Activated naive CD8-positive, alpha-beta T cell treated with anti-CD3 and anti-CD28 coated beads, Interleukin-2, amount 50 U/mL, for 16 hours (primary cell): ENCODE measurements around the gene MMP11.

Experiments used
- DNase-seq: peaks from one replicate; pipeline ENCODE4 v3.0.0-alpha.2; 2020; ENCODE audit warnings: low read depth, low spot score

Gene MMP11

GRCh38 chr22:23780146-23780748 lies 7.6 kb downstream of the MMP11 start:
- no peak for DNase-seq

- no peak for DNase-seq
Observed at GRCh38 chr22:23781065-23781464, 8.4 kb downstream of the MMP11 start.

- DNase-seq = no peak
Observed at GRCh38 chr22:23781511-23782183, 9.0 kb downstream of the MMP11 start.

GRCh38 chr22:23782252-23782651 lies 9.6 kb downstream of the MMP11 start:
- no peak for DNase-seq

DNA sequence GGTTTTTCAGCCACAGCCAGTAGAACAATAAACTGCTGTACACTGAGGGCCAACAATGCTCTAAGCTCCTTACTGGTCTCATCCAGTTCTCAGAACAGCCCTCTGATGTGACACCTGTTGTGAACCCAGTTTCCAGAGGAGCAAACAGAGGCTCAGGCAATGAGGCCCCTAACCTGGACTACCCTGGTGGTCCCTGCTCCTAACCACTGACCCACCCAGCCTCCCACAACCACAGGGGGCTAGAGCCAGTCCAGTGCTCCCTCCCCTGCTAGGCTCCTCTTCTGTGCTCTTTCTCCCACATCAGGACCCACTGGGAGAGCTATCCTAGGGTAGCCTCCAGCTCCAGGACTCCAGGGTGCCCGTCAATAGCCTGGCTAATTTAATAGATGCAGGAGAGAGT lies 10.1 kb downstream of the MMP11 start:
- DNase-seq = no peak

- DNase-seq = no peak
Observed at GRCh38 chr22:23783265-23784150, 10.9 kb downstream of the MMP11 start.

GRCh38 chr22:23784215-23784732 lies 11.6 kb downstream of the MMP11 start:
- DNase-seq = no peak

DNA sequence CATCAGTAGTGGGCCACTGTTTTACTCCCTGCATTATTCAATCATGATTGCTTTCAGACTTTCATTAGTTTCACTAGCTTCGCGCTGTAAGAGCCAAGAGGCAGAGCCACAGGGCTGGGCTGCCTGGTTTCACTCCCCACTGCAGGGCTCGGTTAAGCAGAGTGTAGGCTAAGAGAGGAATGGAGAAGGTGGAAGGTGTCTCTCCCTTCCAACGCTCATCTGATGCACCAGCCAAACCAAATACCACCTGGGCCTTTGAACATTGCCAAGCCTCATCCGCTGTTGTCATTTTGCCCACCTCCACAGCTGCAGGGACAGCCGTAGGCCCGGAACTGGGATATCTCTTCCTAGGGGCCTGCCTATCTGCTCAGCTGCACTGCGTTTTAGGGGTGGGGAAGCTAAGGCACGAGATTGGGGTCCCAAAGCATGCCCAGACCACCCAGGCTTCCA lies 13.6 kb downstream of the MMP11 start:
- no peak for DNase-seq

GRCh38 chr22:23786752-23787599 lies 14.3 kb downstream of the MMP11 start, which contains the start of gene SMARCB1:
TSS of gene SMARCB1 (plus strand) at chr22:23786966. CDS start at chr22:23787170, 204 bp downstream.
- DNase-seq = peak; percentile 72

DNA sequence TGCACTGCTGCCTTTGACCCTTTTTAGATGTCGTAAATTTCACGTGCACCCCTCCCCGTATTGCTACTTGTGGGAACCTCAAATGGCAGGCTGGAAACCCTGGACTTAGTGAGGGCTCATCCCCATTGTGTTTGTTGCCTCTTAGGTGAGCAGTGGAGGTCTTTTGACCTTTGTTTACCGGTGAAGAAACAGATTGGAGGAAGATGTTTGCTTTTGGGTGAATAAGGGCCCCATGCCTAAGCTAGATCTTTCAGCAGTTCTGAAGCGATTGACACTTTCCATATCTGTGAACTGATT lies 14.9 kb downstream of the MMP11 start:
- DNase-seq = no peak

GRCh38 chr22:23787910-23788309 lies 15.3 kb downstream of the MMP11 start:
- no peak for DNase-seq

GRCh38 chr22:23789121-23789520 lies 16.5 kb downstream of the MMP11 start:
- DNase-seq = no peak

DNA sequence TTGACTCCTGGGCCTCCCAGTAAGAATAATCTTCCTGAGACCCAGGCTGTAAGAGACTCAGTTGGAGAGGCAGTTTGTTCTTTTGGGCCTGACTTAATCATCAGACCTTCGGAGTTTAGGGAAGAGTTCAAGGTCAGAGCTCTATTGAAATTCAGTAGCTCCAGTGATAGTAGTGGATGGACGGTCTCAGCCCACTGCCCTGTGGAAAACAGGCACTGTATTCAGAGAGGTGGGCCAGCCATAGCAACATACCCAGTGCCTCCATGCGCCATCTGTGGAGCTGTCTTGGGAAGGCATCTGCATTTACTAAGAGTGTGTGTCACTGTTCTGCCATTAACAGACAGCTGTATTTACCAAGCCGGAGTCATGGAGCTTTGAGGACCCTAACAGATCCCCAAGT lies 17.0 kb downstream of the MMP11 start:
- DNase-seq = no peak

DNA sequence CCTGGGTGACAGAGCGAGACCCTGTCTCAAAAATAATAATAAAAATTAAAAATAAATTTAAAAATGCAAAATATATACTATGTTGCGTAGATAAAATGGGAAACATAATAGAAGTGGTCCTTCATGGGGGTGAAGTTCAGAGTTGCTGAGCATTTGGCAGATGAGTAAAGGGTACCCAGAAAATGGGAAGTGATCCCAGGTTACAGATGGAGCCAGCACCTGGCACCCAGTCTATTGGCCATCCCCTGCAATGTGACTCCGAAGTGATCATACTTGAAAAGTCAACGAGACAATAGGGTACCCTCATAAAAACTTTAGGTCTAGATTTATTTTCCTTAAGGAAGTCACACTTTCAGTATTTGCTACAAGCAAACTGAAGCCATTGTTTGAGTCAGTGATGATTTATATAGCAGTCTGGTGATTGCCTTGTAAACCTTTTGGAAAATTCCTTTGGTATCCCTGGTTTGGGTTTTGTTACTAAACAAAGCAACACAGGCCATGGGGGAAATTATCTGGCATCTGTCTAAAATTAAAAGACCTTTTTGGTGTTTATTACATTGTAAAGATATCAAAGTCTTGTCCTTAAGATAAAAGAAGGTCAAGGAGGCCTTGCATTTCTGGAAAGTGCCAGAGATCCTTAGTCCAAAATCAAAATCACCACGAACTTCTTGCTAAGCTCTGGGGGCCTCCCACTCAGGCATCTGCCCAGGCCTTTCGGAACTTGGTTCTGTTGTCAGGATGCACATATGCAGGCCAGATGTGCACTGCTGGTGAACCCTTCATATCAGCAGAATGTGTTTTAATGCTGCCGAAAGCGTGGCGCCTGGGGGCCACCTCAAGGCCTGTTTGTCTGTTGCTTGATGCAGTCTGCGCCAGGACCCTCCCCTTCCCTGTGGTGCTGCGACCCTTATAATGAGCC lies 18.4 kb downstream of the MMP11 start:
- no peak for DNase-seq

- DNase-seq = no peak
Observed at GRCh38 chr22:23791738-23792645, 19.3 kb downstream of the MMP11 start.

GRCh38 chr22:23793326-23793725 lies 20.7 kb downstream of the MMP11 start:
- DNase-seq = no peak

DNA sequence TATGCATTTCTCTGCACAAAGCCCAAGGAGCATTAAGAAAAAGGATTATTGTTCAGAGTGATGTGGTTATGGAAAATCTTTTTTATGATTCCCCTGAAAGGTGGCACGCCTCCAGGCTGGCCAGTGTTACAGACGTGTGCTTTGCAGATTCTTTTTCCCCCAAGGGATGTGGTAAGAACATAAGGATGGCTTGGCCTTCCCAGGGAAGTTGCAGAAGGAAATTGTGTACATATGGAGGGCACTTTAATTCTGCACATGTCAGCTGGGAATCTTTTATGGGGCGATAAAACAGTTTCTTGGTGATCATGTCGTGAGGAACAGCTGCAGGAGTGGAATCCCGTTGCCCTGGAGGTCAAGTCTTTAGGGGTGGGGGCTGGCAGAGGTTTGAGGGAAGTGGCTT lies 23.8 kb downstream of the MMP11 start:
- DNase-seq = no peak

- no peak for DNase-seq
Observed at GRCh38 chr22:23800297-23801237, 27.9 kb downstream of the MMP11 start.
